Effector memory CD4-positive, alpha-beta T cell (primary cell): ENCODE data around the gene CCDC127.
"Not testable (repeated sequence)": the region's sequence is repeated elsewhere in the genome, so short reads cannot be mapped to it uniquely, and the experiment has no call there.

ENCODE experiments used
- DNase-seq, 3 donors: peaks; one replicate each; pipeline ENCODE4 v3.0.0-alpha.2; 2020
- H3K27ac ChIP-seq: 2 replicates; pipeline ENCODE4 v1.7.0; 2013; ENCODE audit warnings: mild to moderate bottlenecking, low read length, moderate library complexity; ENCODE audit not compliant: insufficient read depth, poor library complexity, severe bottlenecking
- H3K27me3 ChIP-seq: replicated peaks from 2 replicates; pipeline ENCODE4 v1.7.0; 2013; ENCODE audit warnings: mild to moderate bottlenecking, low read length; ENCODE audit not compliant: insufficient read depth, control insufficient read depth, poor library complexity, severe bottlenecking
- H3K36me3 ChIP-seq: 2 replicates; pipeline ENCODE4 v1.7.0; 2013; ENCODE audit warnings: mild to moderate bottlenecking, low read length, moderate library complexity; ENCODE audit not compliant: control insufficient read depth, insufficient read depth
- H3K4me1 ChIP-seq: 2 replicates; pipeline ENCODE4 v1.7.0; 2013; ENCODE audit warnings: low read length, mild to moderate bottlenecking; ENCODE audit not compliant: control insufficient read depth, insufficient read depth, poor library complexity, severe bottlenecking
- H3K4me3 ChIP-seq: 2 replicates; pipeline ENCODE4 v1.7.0; 2013; ENCODE audit warnings: low read length, low read depth, mild to moderate bottlenecking; ENCODE audit not compliant: insufficient read depth, poor library complexity, severe bottlenecking
- H3K9me3 ChIP-seq: 2 replicates; pipeline ENCODE4 v1.7.0; 2013; ENCODE audit warnings: mild to moderate bottlenecking, low read length, moderate library complexity; ENCODE audit not compliant: control insufficient read depth

The CCDC127 gene

GRCh38 chr5:219991-220390, 2.0 kb upstream of the CCDC127 start:
- peak overlapping the region; percentile 87 for H3K27ac ChIP-seq
- no peak for DNase-seq
- no peaks in the 10 kb centered on the region for H3K9me3 ChIP-seq

DNA sequence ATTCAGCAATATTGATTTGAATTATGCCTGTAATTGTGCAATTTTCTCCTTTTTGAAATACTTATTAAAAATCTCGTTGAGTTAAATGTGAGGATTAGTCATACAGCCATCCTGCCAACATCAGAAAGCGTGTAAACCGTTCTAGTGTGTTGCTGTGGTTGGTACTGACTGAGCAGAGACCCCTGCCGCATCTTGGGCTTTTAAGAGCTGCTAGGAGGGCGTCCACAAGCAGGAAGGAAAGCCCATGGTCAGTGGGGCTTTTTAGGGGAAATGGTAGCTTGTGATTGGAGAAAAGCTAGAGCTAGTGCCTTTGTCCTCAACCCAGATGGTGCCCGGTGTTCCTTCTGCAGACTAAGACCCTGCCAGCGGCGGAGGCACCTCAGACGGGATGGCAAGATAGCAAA, 1.5 kb upstream of the CCDC127 start:
- DNase-seq, result peak in 1 of 3 donors; percentile 6
- H3K4me3 ChIP-seq, result peak overlapping the region; percentile 92
- H3K4me1 ChIP-seq, result peaks cover 9% of the 10 kb centered on the region
- no peaks in the 10 kb centered on the region for H3K27me3 ChIP-seq
- H3K27ac ChIP-seq, result peak overlapping the region; percentile 87
- H3K9me3 ChIP-seq, result no peaks in the 10 kb centered on the region
- peaks cover under 1% of the 10 kb centered on the region for H3K36me3 ChIP-seq

More at GRCh38 chr5:219991-220390, 2.0 kb upstream of the CCDC127 start:
- Histone ChIP-seq H3K36me3 (peaks cover 6% of the 10 kb centered on the region), H3K27me3 (no peaks in the 10 kb centered on the region), H3K4me3 (peak overlapping the region; percentile 92), H3K4me1 (peaks cover 9% of the 10 kb centered on the region)

- peaks cover 9% of the 10 kb centered on the region for H3K4me1 ChIP-seq
- DNase-seq, result no peak
These were observed 721 bp upstream of the CCDC127 start for GRCh38 chr5:218457-219291.

DNA sequence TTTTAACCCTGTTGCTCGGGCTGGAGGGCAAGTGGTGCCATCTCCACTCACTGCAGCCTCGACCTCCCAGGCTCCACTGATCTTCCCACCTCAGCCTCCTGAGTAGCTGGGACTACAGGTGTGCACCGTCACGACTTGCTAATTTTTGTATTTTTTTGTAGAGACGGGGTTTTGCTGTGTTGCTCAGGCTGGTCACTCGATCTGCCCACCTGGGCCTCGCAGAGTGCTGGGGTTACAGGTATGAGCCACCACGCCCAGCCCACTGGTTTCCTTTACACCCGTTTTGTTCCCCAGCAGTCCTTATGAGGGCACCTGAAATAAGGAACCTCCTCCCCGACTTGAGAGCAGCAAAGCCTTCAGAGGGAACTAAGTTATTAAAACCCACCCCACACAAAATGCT, 1.9 kb downstream of the CCDC127 start:
- H3K4me3 ChIP-seq, H3K4me1 ChIP-seq, H3K27ac ChIP-seq, H3K9me3 ChIP-seq, H3K27me3 ChIP-seq, H3K36me3 ChIP-seq, DNase-seq: not testable (repeated sequence)

More at GRCh38 chr5:218457-219291, 721 bp upstream of the CCDC127 start:
- Histone ChIP-seq H3K36me3 (peaks cover 4% of the 10 kb centered on the region), H3K27me3 (no peaks in the 10 kb centered on the region), H3K27ac (peak overlapping the region; percentile 87), H3K9me3 (no peaks in the 10 kb centered on the region), H3K4me3 (peak overlapping the region; percentile 92)

DNA sequence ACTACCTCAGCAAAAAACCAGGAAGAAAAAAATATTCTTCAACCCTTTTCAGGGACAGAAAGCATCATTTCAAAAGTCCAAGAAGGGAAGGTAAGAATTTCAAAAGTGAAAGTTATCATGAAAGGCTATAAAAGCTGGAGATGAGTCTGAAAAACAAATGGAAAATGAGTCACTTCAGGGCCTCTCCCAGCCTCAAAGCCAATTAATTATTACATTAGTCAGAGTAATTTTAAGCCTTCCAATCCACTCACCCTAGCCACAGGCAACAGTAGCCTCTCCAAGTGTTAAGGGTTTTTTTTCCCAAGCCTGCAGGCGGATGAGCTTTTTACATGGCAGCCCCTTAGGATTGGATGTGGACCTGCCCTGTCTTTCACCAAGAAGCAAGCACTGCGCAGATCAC, 2.7 kb downstream of the CCDC127 start:
- not testable (repeated sequence) for H3K27me3 ChIP-seq, H3K4me3 ChIP-seq, DNase-seq, H3K36me3 ChIP-seq, H3K4me1 ChIP-seq, H3K9me3 ChIP-seq, H3K27ac ChIP-seq

- Histone ChIP-seq H3K4me1 (no peaks in the 10 kb centered on the region), H3K9me3 (no peaks in the 10 kb centered on the region)
These were observed 4.1 kb downstream of the CCDC127 start for GRCh38 chr5:213803-214395.

GRCh38 chr5:208449-209114, 9.4 kb downstream of the CCDC127 start:
- no peak overlapping the region for H3K4me3 ChIP-seq
- peaks cover 49% of the 10 kb centered on the region for H3K36me3 ChIP-seq

More at GRCh38 chr5:213803-214395, 4.1 kb downstream of the CCDC127 start:
- peaks cover 4% of the 10 kb centered on the region for H3K36me3 ChIP-seq
- DNase-seq, result no peak
- no peak overlapping the region for H3K4me3 ChIP-seq
- H3K27me3 ChIP-seq, result no peaks in the 10 kb centered on the region
- H3K27ac ChIP-seq, result no peak overlapping the region

DNA sequence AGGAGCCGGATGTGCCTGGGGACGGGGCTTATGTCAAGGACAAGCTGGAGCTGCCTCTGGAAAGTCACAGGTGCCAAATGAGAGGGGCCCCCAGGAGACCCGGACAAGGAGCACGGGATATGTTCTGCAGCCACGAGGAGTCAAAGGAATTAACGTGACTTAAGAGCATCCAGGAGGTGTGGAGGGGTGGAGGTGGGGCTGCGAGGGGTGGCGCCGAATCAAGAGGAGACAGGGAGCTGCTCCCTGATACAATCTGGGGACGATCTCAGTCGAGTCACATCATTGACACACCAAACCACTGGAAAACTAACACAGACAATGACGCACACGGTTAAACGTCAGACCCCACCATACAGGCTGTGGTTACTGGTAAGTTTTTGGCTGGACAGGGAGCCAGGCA, 10.4 kb downstream of the CCDC127 start:
- Histone ChIP-seq H3K9me3 (no peaks in the 10 kb centered on the region), H3K36me3 (peaks cover 53% of the 10 kb centered on the region), H3K4me3 (no peak overlapping the region), H3K27ac (no peak overlapping the region), H3K4me1 (no peaks in the 10 kb centered on the region), H3K27me3 (no peaks in the 10 kb centered on the region)
- DNase-seq, result no peak

More at GRCh38 chr5:208449-209114, 9.4 kb downstream of the CCDC127 start:
- Histone ChIP-seq H3K27me3 (no peaks in the 10 kb centered on the region), H3K9me3 (no peaks in the 10 kb centered on the region), H3K4me1 (no peaks in the 10 kb centered on the region), H3K27ac (no peak overlapping the region)
- no peak for DNase-seq

DNA sequence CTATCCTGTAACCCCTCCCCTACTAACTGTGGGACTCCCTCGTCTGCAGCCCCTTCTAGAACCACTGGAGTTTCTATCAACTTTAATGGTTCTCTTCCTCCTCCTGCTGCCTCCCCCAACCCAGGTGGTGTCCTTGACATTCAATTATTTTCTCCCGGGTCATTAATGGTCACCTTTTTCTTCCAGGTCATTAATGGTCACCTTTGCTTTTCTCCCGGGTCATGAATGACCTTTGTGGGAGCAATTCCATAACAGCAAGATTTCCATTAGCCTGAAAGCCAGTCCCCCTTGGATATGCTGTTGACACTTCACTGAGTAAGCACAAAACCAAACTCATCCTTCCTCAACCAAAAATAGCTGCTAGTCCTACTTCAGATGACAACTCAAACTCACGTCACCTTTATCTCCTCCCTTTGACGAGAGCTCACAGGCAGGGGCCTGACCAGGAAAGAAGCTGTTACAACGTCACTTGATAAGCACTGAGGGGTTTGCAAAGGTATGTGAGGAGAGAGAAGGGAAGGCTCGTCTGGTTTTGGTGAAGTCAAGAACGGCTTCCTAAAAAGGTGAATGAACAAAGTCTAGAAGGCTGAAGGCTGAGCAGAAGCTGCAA, 10.9 kb downstream of the CCDC127 start:
- no peaks in the 10 kb centered on the region for H3K4me1 ChIP-seq
- H3K27ac ChIP-seq, result no peak overlapping the region
- no peak overlapping the region for H3K4me3 ChIP-seq
- no peak for DNase-seq
- no peaks in the 10 kb centered on the region for H3K27me3 ChIP-seq
- no peaks in the 10 kb centered on the region for H3K9me3 ChIP-seq
- H3K36me3 ChIP-seq, result peaks cover 53% of the 10 kb centered on the region
